CD4-positive, alpha-beta T cell treated with Interleukin-17A for 1 hour (primary cell): Measurements from ENCODE around the gene COL15A1.
"Not testable (repeated sequence)": the region's sequence is repeated elsewhere in the genome, so short reads cannot be mapped to it uniquely, and the experiment has no call there.

Experiments
- DNase-seq: peaks from one replicate; pipeline ENCODE4 v3.0.0-alpha.2; 2020

Gene COL15A1

GRCh38 chr9:98943682-98944056 is at the start of gene COL15A1:
TSS of gene COL15A1 (plus strand) at chr9:98943907. CDS start at chr9:98944062, 155 bp downstream.
- no peak for DNase-seq

GRCh38 chr9:98894171-98894570 is 49.5 kb upstream of the COL15A1 start:
- DNase-seq, result no peak

DNA sequence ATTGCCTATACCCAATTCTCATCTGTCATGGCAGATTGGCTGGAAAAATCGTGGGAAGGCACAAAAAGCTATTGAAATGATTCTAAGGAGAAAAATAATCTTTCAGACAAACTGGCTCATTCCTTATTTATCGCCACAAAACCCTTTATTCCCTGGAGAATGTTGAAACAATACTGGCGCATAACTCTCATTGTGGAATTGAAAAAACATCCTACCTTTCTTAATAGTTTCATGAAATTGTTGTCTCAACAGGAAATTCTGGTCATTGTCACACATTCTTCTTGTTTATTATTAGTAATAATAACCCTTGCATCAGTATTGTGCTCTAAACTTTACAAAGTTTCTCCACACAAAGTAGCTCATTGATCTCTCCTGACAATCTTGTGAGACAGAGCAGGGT is 48.9 kb upstream of the COL15A1 start:
- no peak for DNase-seq

- no peak for DNase-seq
These were observed 47.1 kb upstream of the COL15A1 start for GRCh38 chr9:98896632-98897031.

GRCh38 chr9:98897745-98898144 is 46.0 kb upstream of the COL15A1 start:
- no peak for DNase-seq

DNA sequence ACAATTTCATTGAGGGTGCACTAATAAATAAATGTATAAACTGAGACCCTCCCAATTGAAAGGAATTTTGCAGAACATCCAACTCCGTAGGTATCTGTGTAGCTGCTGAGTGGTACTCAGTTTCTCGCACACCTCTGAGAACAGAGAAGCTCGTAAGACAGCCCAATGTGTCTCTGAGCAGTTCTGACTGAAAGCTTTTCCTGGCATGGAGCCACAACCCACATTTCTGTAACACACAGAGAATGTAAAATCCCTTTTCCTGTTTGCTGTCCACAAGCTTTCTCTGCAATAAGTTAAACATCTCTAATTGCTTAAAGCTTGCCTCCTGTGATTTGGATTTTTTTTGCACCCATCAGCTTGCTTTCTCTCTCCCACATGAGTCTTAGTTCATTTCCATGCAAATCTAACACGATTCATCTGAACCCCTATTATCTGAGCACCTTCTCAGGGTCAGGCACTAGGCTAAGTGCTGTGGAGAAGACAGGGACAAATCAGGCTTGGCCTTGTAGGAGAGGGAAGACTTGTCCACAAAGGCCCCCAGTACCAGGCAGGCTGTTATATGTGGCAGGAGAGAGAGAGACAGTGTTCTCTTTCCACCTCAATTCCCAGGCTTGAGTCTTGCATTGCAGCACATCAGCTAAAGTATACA is 44.2 kb upstream of the COL15A1 start:
- no peak for DNase-seq

- DNase-seq, result no peak
These were observed 43.5 kb upstream of the COL15A1 start for GRCh38 chr9:98900244-98900643.

GRCh38 chr9:98900725-98901124 is 43.0 kb upstream of the COL15A1 start:
- DNase-seq, result no peak

GRCh38 chr9:98901843-98902242 is 41.9 kb upstream of the COL15A1 start:
- not testable (repeated sequence) for DNase-seq

DNA sequence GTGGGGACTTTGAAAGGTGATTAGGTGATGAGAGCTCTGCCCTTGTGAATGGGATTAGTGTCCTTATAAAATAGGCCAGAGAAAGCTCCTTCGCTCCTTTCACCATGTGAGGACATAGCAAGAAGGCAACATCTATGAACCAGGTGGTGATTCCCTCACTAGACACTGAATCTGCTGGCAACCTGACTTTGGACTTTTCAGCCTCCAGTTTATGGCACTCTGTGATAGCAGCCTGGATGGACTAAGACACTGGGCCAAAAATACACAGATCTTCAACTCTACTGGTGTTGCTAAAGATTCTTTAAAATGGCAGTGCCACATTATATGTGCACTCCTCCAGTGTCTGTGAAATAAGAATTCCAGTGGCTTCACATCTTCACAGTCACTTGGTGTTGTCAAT is 41.2 kb upstream of the COL15A1 start:
- no peak for DNase-seq

DNA sequence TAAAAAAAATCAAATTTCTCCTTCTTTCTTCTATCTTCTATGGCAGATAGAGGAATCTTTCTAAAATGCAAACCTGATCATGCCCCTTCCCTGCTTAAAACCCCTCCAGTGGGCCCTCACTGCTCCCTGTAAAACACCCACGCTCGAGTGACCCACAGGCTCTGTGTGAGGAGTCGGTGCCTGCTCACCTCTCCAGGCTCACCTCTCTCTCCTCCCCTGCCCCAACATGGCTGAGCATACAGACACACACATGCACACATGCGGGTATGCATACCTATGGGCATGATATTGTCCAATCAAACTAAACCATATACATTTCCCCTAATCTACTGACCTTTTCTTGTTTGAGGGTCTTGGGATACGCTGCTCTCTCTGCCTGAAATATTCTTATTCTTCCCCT is 40.8 kb upstream of the COL15A1 start:
- DNase-seq, result no peak

DNA sequence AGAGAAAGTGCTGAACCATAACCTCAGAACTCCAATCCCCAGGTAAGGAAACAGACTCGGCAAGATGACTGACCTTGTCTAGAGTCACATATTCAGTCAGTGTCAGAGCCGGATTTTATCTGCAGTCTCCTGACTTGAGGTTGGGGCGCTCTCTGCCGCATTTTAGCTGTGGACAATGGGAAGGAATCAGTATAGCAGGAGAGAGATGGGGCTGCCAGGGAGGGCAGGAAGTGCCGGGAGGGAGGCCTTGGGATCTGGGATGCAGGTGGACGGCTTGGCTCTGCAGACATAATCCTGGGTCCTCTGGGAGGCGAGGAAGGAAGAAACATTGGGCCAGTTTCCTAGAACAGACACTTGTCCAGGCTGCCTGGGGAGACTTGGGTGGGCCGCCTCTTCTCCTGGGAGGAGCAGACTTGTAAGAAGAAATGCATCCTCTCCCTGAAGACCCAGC is 39.7 kb upstream of the COL15A1 start:
- DNase-seq, result no peak

DNA sequence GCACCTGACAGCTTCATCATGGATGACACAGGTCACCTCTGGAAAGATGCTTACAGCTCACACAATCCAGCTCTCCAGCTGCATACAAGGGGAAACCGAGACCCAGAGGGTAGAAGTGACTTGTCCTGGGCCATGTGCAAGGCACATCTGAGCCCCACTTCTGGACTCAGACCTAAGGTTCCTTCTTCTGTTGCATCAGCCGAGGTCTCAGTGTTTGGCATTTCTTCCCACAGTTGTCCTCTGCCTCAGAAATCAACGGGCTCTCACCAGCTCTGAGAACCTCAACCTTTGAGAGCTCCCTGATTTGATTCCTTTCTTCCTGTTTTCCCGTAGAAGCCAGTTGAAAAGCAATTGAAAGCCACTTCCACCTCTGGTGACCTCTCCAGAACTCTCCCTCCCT is 38.7 kb upstream of the COL15A1 start:
- no peak for DNase-seq

DNA sequence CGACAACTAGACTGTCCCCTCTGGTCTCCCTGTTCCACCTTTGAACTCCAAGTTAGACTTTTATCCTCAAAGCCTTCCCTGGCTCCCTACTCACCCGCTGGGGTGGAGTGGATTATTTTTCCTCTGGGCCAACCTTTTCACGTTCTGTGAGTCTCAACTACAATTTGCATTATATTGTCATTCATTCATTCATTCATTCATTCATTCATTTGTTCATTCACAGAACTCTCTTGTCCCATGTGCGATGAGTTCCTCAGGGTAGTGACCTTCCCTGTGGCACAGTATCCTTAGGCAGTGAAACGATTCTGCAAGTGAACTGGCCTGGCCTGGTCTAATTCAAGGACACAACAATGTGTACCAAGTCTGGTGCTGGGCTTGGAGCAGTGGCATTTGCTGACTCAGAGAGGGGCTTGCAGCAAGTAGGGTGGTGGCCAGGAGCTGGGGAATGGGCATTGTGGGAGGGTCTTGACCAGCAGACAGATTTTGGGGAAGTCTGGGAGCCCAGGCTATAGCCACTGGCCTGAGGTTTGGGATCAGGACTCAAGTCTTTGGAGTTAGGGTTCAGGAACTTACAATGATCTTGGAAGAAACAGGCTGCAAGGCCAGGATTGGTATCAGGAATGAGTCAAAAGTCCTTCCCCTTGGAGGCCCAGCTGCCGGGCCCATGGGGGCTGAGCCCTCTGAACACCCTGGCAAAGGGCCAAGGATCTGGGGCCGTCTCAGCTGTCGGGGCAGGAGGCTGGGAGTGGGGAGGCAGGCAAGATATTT is 37.2 kb upstream of the COL15A1 start:
- DNase-seq, result no peak

DNA sequence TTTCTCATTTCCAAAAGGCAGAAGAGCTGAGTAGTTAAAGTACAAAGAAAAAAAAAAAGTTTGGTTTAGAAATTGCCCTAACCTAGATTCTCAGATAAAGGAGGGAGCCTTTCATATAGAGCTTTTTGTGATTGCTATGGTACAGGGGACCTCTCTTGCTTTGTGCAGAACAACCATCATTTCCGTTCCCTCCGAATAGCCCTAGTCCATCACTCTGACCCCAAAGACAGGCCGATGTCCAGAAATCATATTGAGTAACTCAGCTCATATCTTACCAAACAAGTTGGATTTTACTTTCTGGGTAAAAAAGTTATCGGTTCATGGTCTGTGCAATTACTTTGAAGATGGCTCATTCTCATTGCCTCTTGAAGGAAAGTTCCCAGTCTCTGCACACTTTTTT is 36.7 kb upstream of the COL15A1 start:
- no peak for DNase-seq

DNA sequence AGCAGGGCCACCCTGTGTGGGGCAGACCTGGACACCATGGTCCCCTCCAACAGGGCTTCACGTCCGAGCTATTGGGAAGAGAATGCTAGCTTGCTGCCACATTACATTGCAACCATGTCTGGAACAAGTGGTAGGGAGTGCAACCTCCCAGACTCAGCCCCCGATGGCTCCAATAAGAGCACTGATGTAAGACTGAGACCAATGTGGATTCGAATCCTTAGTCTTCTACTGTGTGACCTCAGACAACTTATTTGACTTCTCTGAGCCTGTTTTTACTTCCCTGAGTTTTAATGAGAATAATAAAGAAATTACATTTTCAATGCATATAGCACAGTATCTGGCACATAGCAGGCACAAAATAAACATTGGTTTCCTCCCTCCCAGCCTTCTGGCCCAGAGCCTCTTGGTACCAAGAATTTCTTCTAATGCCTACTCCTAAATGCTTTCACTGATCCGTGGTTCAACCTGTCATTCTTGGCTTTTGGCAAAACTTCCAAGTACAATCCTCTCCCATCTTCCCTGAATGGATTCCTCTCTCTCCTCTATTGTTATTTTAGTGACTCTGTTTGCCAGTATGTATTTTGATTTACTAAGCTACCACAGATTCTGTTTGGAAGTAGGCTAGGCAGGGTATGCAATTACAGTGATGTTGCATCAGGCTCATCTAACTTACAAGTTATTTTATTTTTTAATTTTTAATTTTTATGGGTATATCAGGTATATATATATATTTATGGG is 34.6 kb upstream of the COL15A1 start:
- DNase-seq, result no peak

DNA sequence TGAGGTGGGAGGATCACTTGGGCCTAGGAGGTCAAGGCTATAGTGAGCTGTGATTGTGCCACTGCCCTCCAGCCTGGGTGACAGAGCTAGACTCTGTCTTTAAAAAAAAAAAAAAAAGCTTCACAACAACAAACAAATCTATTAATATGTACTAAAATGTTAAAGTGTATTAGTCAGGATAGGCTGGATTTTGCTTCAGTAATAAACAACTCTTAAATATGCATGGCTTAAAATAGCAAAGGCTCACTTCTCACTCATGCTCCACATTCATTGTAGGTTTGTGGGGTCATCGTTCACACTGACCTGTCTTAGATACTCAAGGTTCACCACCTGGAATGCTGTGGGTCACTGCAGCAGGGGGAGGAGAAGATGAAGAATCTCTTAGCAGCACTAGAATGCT is 33.8 kb upstream of the COL15A1 start:
- no peak for DNase-seq

- no peak for DNase-seq
These were observed 32.7 kb upstream of the COL15A1 start for GRCh38 chr9:98911042-98911441.

DNA sequence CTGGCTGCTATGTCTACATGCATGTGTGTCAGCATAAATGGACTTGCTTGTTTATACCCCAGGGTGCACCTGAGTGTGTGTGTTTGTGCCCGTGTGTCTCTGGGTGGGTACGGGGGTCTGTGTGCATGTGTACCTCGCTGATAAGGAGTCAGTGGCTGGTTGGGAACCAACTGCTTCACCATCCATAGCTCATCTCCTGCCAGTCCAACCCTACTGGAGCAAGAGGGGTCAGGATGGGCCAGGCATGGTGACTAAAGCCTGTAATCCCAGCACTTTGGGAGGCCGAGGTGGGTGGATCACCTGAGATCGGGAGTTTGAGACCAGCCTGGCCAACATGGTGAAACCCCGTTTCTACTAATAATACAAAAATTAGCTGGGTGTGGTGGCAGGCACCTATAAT is 32.0 kb upstream of the COL15A1 start:
- DNase-seq, result not testable (repeated sequence)

GRCh38 chr9:98912450-98912849 is 31.3 kb upstream of the COL15A1 start:
- DNase-seq, result no peak

- no peak for DNase-seq
These were observed 30.7 kb upstream of the COL15A1 start for GRCh38 chr9:98913044-98913443.

- no peak for DNase-seq
These were observed 30.0 kb upstream of the COL15A1 start for GRCh38 chr9:98913705-98914104.

DNA sequence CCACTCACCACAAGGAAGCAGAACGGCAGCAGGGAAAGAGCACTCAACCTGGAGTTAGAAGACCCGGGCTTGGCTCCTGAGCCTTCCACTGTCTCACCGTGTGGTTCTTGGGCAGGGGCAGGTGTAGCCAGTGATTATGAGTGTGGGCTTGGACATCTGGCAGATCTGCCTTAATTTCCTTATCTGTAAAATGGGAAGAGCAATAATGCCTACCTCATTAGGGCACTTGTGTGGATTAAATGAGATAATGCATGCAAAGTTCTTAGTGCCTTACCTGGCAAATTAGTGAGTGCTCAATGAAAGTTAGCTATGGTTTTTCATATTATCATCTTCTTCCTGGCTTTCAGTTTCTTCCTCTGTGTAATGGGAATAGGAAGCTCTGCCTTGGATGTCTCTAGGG is 28.1 kb upstream of the COL15A1 start:
- no peak for DNase-seq

GRCh38 chr9:98916660-98917059 is 27.0 kb upstream of the COL15A1 start:
- DNase-seq, result no peak
